Breast epithelium (tissue), 3 donors: ENCODE measurements around the gene LPP.

Experiments used
- CTCF ChIP-seq, 3 donors: fragments of 450-650 bp; IDR thresholded peaks; one replicate each; pipeline ENCODE4 v1.5.1; 2016 to 2017; ENCODE audit warnings: antibody characterized with exemption in 3 of 3, mild to moderate bottlenecking in 3 of 3, moderate library complexity in 3 of 3
- POLR2AphosphoS5 ChIP-seq, 3 donors: sonication (generic); formaldehyde crosslinking; IDR thresholded peaks; one replicate each; pipeline ENCODE4 v1.6.1; 2017; ENCODE audit warnings: antibody characterized with exemption in 3 of 3

GRCh38 chr3:188829576-188829975 lies 675.6 kb downstream of the LPP start:
- TF ChIP-seq CTCF (IDR thresholded peaks at IDR 0.05) (no peak), POLR2AphosphoS5 (IDR thresholded peaks at IDR 0.05) (no peak)
